Activated T-helper 2 cell treated with anti-CD3 and anti-CD28 coated beads, Interferon-gamma antibody, Interleukin-2, Interleukin-4, amounts not matched to agents 10 μg/mL and 5 μg/mL and 100 μg/mL, durations not matched to agents 14 hours and 24 hours and 36 hours (primary cell): ENCODE measurements around the gene FOXI2. TPM values are rescaled to one million over a fixed set of nuclear protein-coding genes. Genes with fewer than 3 reads are reported as not detected.
A peak's percentile ranks its signal among the peaks of the same experiment; 100 is the strongest.

ENCODE experiments used
- DNase-seq: peaks from one replicate; pipeline ENCODE4 v3.0.0; 2021; ENCODE audit warnings: low spot score
- H3K27ac Mint-ChIP-seq: one replicate; pipeline ENCODE4 v1.8.0; 2021; ENCODE audit warnings: mixed read lengths
- H3K27me3 Mint-ChIP-seq: one replicate; pipeline ENCODE4 v1.8.0; 2021; ENCODE audit warnings: low read depth, mixed read lengths
- H3K36me3 Mint-ChIP-seq: one replicate; pipeline ENCODE4 v1.8.0; 2021; ENCODE audit warnings: low read depth, mixed read lengths
- H3K4me1 Mint-ChIP-seq: one replicate; pipeline ENCODE4 v1.8.0; 2021; ENCODE audit warnings: low read depth, mixed read lengths
- H3K4me3 Mint-ChIP-seq: one replicate; pipeline ENCODE4 v1.8.0; 2021; ENCODE audit warnings: low read depth, mild to moderate bottlenecking, moderate library complexity, mixed read lengths
- H3K9me3 Mint-ChIP-seq: one replicate; pipeline ENCODE4 v1.8.0; 2021; ENCODE audit warnings: mixed read lengths
- intact Hi-C: fragments of 100-400 bp; cut with micrococcal nuclease; formaldehyde crosslinking; loops from one replicate; pipeline ENCODE4 v1.15.1; 2023
- total RNA-seq: library from RNA; stranded (reverse); gene quantifications from 2 replicates; pipeline ENCODE4 v1.2.3, GENCODE V29; 2022

The FOXI2 gene
- total RNA-seq, result not detected in 2 replicates

- Mint-ChIP-seq H3K4me1 (no peaks in the 10 kb centered on the region), H3K4me3 (no peak within 1 kb of the TSS), H3K9me3 (no peaks in the 10 kb centered on the region), H3K27me3 (peaks cover 39% of the 10 kb centered on the region), H3K36me3 (no peaks in the 10 kb centered on the region), H3K27ac (no peak within 1 kb of the TSS)
- no peak for DNase-seq
- intact Hi-C loops, result no loop called here
These were observed at the start of gene FOXI2 for GRCh38 chr10:127736915-127737562. TSS of gene FOXI2 (plus strand) at chr10:127737185. CDS start at chr10:127737274, 89 bp downstream.

DNA sequence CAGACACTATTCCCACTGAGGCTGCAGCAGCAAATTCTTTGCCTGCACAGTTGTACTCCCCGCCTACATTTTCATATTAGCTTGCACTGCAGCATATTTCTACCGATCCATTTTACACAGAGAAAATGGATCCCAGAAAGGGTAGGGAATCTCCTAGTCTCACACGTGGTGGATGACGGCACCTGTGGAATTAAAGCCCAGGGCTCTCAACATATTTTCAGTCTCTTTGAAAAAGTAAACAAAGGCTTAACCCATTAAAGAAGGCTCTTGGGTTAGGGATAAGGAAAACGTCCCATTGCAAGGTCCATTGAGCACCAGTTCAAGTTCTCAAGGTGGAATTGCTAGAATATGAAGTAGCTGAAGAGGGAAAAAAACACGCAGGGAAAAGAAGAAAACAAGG is 49.4 kb upstream of the FOXI2 start:
- H3K27ac Mint-ChIP-seq, result no peak overlapping the region
- H3K4me3 Mint-ChIP-seq, result no peak overlapping the region
- intact Hi-C loops, result no loop called here

GRCh38 chr10:127690176-127690835 is 46.7 kb upstream of the FOXI2 start:
- intact Hi-C loops, result no loop called here
- DNase-seq, result no peak
- Mint-ChIP-seq H3K27ac (no peak overlapping the region), H3K36me3 (no peaks in the 10 kb centered on the region), H3K27me3 (no peaks in the 10 kb centered on the region), H3K9me3 (no peaks in the 10 kb centered on the region), H3K4me1 (no peaks in the 10 kb centered on the region), H3K4me3 (no peak overlapping the region)

More for the DNA sequence above, 49.4 kb upstream of the FOXI2 start:
- H3K27me3 Mint-ChIP-seq, result no peaks in the 10 kb centered on the region
- no peak for DNase-seq
- H3K4me1 Mint-ChIP-seq, result no peaks in the 10 kb centered on the region
- no peaks in the 10 kb centered on the region for H3K9me3 Mint-ChIP-seq
- no peaks in the 10 kb centered on the region for H3K36me3 Mint-ChIP-seq

GRCh38 chr10:127694580-127695193 is 42.3 kb upstream of the FOXI2 start:
- Mint-ChIP-seq H3K9me3 (no peaks in the 10 kb centered on the region), H3K36me3 (no peaks in the 10 kb centered on the region), H3K27ac (no peak overlapping the region), H3K27me3 (no peaks in the 10 kb centered on the region), H3K4me1 (no peaks in the 10 kb centered on the region), H3K4me3 (no peak overlapping the region)
- intact Hi-C loops, result no loop called here
- peak; percentile 24 for DNase-seq

DNA sequence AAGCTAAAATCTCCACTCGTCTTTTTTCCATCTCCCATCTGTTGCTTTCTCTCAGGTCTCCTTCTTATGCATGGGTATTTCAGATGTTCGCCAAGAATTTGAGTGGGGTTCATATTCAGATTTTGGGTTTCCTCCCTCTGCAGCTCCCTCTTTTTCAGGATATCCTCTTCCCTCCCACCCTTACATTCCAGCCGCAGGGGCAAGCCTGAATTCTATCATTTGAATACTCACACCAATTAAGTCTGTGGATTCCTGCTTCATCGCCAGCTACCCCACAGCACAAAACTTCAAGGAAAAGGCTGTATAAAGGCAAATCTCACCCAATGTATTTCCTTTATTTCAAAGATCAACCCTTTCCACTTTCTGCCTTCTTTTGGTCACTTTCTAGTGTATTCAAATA is 41.6 kb upstream of the FOXI2 start:
- intact Hi-C loops, result no loop called here
- H3K36me3 Mint-ChIP-seq, result no peaks in the 10 kb centered on the region

DNA sequence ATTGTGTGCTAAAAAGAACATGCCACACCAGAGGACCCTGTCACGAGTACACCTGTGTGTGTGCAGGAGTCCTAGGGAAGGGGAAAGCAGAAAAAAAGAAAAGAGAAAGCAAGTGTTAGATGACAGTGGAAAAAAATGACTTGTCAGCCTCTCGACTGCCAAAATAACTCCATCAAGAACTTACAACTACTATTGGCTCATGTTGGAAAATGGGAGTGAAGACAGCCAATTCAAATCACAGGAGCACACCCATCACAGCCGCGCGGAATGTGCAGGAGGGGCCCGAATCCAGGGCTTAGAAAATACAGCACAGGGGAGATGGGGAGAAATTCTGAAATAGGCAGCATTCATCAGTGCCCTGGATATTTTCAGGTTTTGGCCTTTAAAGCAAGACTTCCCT is 38.1 kb upstream of the FOXI2 start:
- Mint-ChIP-seq H3K36me3 (no peaks in the 10 kb centered on the region), H3K4me3 (no peak overlapping the region), H3K27ac (no peak overlapping the region), H3K27me3 (no peaks in the 10 kb centered on the region), H3K4me1 (no peaks in the 10 kb centered on the region), H3K9me3 (no peaks in the 10 kb centered on the region)
- intact Hi-C loops, result no loop called here
- DNase-seq, result no peak

More for the DNA sequence above, 41.6 kb upstream of the FOXI2 start:
- no peaks in the 10 kb centered on the region for H3K27me3 Mint-ChIP-seq
- no peak overlapping the region for H3K4me3 Mint-ChIP-seq
- H3K9me3 Mint-ChIP-seq, result no peaks in the 10 kb centered on the region
- no peak for DNase-seq
- no peaks in the 10 kb centered on the region for H3K4me1 Mint-ChIP-seq
- no peak overlapping the region for H3K27ac Mint-ChIP-seq

- Mint-ChIP-seq H3K4me1 (no peaks in the 10 kb centered on the region), H3K9me3 (no peaks in the 10 kb centered on the region), H3K36me3 (no peaks in the 10 kb centered on the region), H3K27ac (no peak overlapping the region), H3K27me3 (no peaks in the 10 kb centered on the region), H3K4me3 (no peak overlapping the region)
- no peak for DNase-seq
- intact Hi-C loops, result no loop called here
These were observed 37.7 kb upstream of the FOXI2 start for GRCh38 chr10:127699311-127699710.

- no peak overlapping the region for H3K4me3 Mint-ChIP-seq
- no peaks in the 10 kb centered on the region for H3K9me3 Mint-ChIP-seq
- H3K27ac Mint-ChIP-seq, result no peak overlapping the region
- intact Hi-C loops, result no loop called here
- no peaks in the 10 kb centered on the region for H3K4me1 Mint-ChIP-seq
- no peaks in the 10 kb centered on the region for H3K27me3 Mint-ChIP-seq
- H3K36me3 Mint-ChIP-seq, result no peaks in the 10 kb centered on the region
- no peak for DNase-seq
These were observed 34.7 kb upstream of the FOXI2 start for GRCh38 chr10:127702271-127702670.

- H3K9me3 Mint-ChIP-seq, result no peaks in the 10 kb centered on the region
- no peak for DNase-seq
- H3K27me3 Mint-ChIP-seq, result no peaks in the 10 kb centered on the region
These were observed 21.7 kb upstream of the FOXI2 start for GRCh38 chr10:127715249-127715648.

DNA sequence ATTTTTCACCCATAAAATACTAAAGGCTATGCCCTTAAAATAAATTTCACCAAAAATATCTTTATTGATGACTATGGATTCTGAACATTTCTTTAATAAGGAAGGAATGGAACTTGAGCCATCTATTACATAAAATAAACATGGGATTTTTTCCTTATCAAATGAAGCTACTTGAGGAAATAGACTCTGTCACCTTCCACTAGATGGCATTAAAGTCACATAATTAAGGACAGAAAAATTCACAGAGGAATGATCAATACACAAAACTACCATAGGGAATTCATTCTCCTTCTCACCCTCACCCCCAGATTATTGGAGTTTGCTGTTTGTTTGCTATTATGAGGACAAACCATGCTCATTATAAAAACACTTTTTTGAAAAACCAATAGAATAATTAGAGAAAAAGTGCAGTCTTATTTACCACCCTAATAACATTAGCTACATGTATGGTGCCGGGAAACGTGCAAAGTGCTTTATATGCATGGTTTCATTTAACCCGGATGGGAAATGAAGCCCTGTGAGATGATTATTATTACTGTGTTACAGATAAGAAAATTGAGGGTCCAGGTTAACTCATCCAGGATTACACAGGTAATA is 21.1 kb upstream of the FOXI2 start:
- Mint-ChIP-seq H3K4me3 (no peak overlapping the region), H3K9me3 (no peaks in the 10 kb centered on the region), H3K27me3 (no peaks in the 10 kb centered on the region), H3K4me1 (no peaks in the 10 kb centered on the region), H3K36me3 (no peaks in the 10 kb centered on the region), H3K27ac (no peak overlapping the region)
- intact Hi-C loops, result loop anchor here (2.0 kb wide), 1 partner anchor 139 kb away; no protein-coding TSS in a partner anchor
- no peak for DNase-seq

More at GRCh38 chr10:127715249-127715648, 21.7 kb upstream of the FOXI2 start:
- Mint-ChIP-seq H3K36me3 (no peaks in the 10 kb centered on the region), H3K4me1 (no peaks in the 10 kb centered on the region), H3K27ac (no peak overlapping the region), H3K4me3 (no peak overlapping the region)
- intact Hi-C loops, result loop anchor here (2.0 kb wide), 1 partner anchor 140 kb away; no protein-coding TSS in a partner anchor

DNA sequence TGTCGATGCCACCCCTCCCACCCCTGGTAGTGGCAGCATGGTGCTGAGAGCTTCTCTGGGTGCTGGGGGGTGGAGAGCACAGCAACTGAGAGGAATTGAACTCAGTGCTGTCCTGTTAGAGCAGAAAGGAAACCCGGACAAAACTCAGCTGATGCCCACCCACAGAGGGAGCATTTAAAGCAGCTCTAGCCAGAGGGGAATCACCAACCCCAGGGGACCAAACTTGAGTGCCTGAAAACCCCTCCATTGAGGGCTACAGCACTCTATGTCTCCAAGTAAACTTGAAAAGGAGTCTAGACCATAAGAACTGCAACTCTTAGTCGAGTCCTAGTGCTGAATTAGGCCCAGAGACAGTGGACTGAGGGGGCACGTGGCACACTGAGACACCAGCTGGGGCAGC is 16.8 kb upstream of the FOXI2 start:
- H3K4me3 Mint-ChIP-seq, result no peak overlapping the region
- no peaks in the 10 kb centered on the region for H3K36me3 Mint-ChIP-seq
- H3K27ac Mint-ChIP-seq, result no peak overlapping the region
- H3K4me1 Mint-ChIP-seq, result no peaks in the 10 kb centered on the region
- DNase-seq, result no peak
- intact Hi-C loops, result no loop called here
- no peaks in the 10 kb centered on the region for H3K9me3 Mint-ChIP-seq
- peaks cover 5% of the 10 kb centered on the region for H3K27me3 Mint-ChIP-seq

DNA sequence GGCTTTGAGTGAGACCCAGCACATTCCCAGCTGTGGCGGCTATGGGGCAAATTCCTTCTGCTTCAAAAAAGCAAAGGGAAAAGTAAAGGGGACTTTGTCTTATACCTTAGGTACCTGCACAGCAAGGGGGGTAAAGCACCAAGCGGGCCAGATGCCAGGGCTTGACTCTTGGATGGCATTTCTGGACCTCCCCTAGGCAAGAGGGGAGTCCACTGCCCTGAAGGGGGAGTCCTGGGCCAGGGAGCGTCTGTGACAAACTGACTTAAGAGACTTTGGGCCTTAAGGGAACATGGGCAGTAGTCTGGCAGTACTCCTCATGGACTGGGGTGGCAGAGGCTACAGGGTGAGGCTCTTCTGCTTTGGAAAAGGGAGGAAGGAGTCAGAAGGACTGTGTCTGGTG is 16.1 kb upstream of the FOXI2 start:
- H3K36me3 Mint-ChIP-seq, result no peaks in the 10 kb centered on the region
- no peak for DNase-seq
- no peak overlapping the region for H3K4me3 Mint-ChIP-seq
- no peaks in the 10 kb centered on the region for H3K9me3 Mint-ChIP-seq
- no peak overlapping the region for H3K27ac Mint-ChIP-seq
- no peaks in the 10 kb centered on the region for H3K4me1 Mint-ChIP-seq
- intact Hi-C loops, result no loop called here
- H3K27me3 Mint-ChIP-seq, result peaks cover 8% of the 10 kb centered on the region

DNA sequence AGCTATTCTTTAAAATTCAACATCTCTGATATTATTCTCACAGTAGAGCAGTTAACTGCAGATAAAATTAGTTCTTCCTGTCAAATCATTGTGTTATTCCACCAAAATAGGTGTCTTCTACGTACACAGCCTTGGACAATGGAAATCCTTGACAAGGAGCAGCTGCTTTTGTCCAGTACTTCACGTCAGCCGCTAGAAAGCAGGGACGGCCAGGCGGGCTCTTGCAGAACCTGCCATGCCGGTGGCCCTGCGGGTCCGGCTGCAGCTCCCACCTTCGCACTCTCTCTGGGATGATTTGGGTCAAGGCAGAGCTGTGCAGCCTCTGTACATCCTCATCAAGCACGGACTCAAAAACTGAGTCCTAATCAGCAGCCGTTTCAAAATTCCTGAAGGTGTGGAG is 2.2 kb upstream of the FOXI2 start:
- peaks cover 39% of the 10 kb centered on the region for H3K27me3 Mint-ChIP-seq
- H3K36me3 Mint-ChIP-seq, result no peaks in the 10 kb centered on the region
- DNase-seq, result no peak
- intact Hi-C loops, result no loop called here
- H3K9me3 Mint-ChIP-seq, result no peaks in the 10 kb centered on the region
- no peak overlapping the region for H3K27ac Mint-ChIP-seq
- no peaks in the 10 kb centered on the region for H3K4me1 Mint-ChIP-seq
- no peak overlapping the region for H3K4me3 Mint-ChIP-seq
